HL-60 (cell line): Measurements from ENCODE around the gene COBL.

Experiments used
- GABPA ChIP-seq: IDR thresholded peaks from 2 replicates; pipeline ENCODE4 v1.6.1; 2012; ENCODE audit warnings: low read depth
- POLR2AphosphoS5 ChIP-seq: IDR thresholded peaks from 2 replicates; pipeline ENCODE4 v1.6.1; 2012; ENCODE audit warnings: low read depth
- SPI1 ChIP-seq: IDR thresholded peaks from 2 replicates; pipeline ENCODE4 v1.6.1; 2012; ENCODE audit warnings: low read depth, mild to moderate bottlenecking, borderline replicate concordance
- TF ChIP-seq, protein P1 (sequence below): IDR thresholded peaks from one replicate; pipeline ENCODE4 v1.5.1; 2011; ENCODE audit warnings: low read length, control low read depth, inconsistent platforms; ENCODE audit not compliant: insufficient read depth
- TF ChIP-seq, protein P2 (sequence below): IDR thresholded peaks from 2 replicates; pipeline ENCODE4 v1.6.1; 2012; ENCODE audit warnings: low read depth; ENCODE audit not compliant: insufficient replicate concordance

- TF ChIP-seq, protein P1, sequence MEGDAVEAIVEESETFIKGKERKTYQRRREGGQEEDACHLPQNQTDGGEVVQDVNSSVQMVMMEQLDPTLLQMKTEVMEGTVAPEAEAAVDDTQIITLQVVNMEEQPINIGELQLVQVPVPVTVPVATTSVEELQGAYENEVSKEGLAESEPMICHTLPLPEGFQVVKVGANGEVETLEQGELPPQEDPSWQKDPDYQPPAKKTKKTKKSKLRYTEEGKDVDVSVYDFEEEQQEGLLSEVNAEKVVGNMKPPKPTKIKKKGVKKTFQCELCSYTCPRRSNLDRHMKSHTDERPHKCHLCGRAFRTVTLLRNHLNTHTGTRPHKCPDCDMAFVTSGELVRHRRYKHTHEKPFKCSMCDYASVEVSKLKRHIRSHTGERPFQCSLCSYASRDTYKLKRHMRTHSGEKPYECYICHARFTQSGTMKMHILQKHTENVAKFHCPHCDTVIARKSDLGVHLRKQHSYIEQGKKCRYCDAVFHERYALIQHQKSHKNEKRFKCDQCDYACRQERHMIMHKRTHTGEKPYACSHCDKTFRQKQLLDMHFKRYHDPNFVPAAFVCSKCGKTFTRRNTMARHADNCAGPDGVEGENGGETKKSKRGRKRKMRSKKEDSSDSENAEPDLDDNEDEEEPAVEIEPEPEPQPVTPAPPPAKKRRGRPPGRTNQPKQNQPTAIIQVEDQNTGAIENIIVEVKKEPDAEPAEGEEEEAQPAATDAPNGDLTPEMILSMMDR, result no peak
- TF ChIP-seq POLR2AphosphoS5, result no peak
- TF ChIP-seq, protein P2, sequence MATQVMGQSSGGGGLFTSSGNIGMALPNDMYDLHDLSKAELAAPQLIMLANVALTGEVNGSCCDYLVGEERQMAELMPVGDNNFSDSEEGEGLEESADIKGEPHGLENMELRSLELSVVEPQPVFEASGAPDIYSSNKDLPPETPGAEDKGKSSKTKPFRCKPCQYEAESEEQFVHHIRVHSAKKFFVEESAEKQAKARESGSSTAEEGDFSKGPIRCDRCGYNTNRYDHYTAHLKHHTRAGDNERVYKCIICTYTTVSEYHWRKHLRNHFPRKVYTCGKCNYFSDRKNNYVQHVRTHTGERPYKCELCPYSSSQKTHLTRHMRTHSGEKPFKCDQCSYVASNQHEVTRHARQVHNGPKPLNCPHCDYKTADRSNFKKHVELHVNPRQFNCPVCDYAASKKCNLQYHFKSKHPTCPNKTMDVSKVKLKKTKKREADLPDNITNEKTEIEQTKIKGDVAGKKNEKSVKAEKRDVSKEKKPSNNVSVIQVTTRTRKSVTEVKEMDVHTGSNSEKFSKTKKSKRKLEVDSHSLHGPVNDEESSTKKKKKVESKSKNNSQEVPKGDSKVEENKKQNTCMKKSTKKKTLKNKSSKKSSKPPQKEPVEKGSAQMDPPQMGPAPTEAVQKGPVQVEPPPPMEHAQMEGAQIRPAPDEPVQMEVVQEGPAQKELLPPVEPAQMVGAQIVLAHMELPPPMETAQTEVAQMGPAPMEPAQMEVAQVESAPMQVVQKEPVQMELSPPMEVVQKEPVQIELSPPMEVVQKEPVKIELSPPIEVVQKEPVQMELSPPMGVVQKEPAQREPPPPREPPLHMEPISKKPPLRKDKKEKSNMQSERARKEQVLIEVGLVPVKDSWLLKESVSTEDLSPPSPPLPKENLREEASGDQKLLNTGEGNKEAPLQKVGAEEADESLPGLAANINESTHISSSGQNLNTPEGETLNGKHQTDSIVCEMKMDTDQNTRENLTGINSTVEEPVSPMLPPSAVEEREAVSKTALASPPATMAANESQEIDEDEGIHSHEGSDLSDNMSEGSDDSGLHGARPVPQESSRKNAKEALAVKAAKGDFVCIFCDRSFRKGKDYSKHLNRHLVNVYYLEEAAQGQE, result no peak
- TF ChIP-seq GABPA, result no peak
- TF ChIP-seq SPI1, result peak; percentile 63
These were observed 240.7 kb downstream of the COBL start for GRCh38 chr7:51075681-51076580.
